ENCODE results near the gene ZNF512B. TPM values are rescaled to one million over a fixed set of nuclear protein-coding genes. Genes with fewer than 3 reads are reported as not detected.

Gene ZNF512B, protein sequence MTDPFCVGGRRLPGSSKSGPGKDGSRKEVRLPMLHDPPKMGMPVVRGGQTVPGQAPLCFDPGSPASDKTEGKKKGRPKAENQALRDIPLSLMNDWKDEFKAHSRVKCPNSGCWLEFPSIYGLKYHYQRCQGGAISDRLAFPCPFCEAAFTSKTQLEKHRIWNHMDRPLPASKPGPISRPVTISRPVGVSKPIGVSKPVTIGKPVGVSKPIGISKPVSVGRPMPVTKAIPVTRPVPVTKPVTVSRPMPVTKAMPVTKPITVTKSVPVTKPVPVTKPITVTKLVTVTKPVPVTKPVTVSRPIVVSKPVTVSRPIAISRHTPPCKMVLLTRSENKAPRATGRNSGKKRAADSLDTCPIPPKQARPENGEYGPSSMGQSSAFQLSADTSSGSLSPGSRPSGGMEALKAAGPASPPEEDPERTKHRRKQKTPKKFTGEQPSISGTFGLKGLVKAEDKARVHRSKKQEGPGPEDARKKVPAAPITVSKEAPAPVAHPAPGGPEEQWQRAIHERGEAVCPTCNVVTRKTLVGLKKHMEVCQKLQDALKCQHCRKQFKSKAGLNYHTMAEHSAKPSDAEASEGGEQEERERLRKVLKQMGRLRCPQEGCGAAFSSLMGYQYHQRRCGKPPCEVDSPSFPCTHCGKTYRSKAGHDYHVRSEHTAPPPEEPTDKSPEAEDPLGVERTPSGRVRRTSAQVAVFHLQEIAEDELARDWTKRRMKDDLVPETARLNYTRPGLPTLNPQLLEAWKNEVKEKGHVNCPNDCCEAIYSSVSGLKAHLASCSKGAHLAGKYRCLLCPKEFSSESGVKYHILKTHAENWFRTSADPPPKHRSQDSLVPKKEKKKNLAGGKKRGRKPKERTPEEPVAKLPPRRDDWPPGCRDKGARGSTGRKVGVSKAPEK
- 10.9 and 16.0 TPM in 2 replicates for total RNA-seq

DNA sequence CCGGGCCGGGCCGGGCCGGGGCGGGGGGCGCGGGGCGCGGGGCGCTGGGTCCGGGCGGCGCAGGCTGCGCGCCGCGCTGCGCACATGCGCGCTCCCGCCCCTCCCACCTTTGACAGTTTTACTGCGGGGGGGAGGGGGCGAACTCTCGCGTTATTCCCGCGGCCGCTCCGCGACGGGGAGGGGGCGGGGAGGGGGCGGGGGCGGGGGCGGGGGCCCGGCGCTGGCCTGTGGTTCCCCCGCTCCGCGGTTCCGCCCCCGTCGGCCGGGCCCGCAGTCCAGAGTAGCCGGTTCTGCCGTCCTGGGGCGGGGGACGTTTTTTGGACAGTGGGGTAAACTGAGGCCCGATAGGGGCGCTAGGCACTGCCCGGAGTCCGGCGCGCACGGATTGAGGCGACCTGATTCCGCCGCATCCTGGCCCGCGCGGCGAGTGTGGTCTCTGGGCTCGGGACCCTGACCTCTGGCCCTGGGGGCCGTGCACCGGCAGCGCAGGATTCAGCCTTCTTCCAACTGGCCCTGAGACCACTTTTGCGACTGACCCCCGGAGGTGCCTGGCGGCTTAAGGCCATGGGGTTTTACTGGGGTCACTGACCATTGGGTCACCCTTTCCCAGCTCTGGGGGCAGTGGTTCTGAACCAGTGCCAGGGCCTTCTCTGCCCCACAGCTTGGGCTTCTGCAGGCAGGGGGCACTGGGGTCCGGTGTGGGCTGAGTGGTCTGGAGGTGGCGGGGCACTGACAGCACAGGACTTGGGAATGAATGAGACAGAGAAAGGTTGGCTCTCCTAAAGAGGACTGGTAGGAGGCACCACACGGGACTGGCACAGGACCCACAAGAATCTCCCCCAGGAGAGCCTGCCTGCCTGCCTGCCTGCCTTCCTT, at the start of gene ZNF512B:
TSS of gene ZNF512B (minus strand) at position 93 of the 876 bp plus-strand sequence. CDS start 1,980 bp downstream, outside the sequence.

DNA sequence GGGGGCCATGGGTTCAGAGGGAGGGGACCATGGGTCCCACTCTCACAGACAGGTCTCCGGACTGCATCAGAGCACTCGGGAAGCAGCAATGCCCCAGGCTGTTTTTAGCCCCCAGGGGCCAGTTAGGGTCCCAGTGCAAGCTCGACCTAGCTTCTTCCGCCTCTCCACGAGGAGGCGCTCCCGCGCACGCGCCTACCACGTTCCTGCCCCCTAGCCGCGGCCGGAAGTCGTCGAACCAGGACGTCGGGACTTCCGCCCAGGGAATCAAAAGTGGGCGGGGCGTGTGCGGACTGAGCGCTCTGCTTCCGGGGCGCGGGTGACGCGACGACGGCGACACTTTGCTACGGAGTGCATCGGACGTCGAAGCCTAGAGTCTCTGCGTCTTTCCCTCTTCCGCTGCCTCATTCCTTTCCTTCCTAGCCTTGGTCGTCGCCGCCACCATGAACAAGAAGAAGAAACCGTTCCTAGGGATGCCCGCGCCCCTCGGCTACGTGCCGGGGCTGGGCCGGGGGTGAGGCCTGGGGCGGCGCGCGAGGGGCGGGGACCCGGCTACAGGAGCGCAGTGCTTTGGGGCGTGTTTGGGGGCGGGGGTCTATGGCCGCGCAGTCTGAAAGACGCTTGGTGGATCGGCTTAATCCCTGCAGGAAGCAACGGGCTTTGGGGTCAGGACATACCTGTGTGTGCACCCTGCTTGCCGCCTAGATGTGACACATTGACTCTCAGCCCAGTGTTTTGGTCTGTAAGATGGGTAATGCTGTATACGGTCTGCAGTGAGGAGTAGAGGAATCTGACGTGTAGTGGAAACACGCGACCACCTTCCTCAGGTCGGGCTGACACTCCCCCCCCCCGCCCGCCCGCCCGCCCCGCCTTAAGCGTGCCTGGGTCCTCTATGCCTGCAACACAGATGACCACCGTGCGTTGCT, 11.3 kb upstream of the ZNF512B start, which contains the start of gene PRPF6:
TSS of gene PRPF6 (plus strand) at position 327 of the 923 bp plus-strand sequence. CDS start at position 441, 114 bp downstream.

DNA sequence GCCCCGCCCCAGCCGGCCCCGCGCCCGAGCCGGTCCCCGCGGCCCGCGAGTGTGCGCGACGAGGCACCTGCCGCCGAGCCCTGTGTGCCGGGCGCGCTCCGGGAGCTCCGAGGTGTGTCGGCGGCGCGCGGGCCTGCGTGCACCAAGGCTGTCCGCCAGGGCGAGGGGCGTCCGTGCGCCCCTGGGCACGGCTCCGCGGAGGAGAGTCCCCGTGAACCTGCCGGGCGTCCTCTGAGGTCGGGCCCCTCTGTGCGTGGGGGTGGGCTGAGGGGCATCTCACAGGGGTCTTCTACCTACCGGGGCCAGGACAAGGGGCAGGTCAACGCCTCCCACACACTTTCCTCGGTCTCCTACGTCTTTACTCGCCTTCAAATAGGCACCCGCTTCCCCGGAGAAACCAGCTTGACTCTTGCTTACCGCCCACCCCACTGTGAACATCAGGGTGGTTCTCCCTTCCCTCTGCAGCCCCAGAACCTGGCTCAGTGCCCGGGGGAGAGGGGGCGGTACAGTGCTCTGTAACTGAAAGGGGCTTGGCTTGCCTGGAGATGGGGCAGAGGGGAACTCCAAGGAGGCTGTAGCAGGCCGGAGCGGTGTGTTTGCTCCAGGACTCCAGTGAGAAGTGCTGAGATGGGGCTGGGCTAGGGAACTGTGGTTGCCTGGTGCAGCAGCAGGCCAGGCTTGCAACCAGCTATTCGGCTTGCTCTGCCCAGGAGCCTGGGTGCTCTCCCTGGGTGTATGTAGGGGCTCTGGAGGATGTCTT, 10.0 kb upstream of the ZNF512B start, which contains the start of gene SAMD10:
TSS of gene SAMD10 (minus strand) at position 86 of the 760 bp plus-strand sequence. CDS start 175 bp downstream, outside the sequence.

DNA sequence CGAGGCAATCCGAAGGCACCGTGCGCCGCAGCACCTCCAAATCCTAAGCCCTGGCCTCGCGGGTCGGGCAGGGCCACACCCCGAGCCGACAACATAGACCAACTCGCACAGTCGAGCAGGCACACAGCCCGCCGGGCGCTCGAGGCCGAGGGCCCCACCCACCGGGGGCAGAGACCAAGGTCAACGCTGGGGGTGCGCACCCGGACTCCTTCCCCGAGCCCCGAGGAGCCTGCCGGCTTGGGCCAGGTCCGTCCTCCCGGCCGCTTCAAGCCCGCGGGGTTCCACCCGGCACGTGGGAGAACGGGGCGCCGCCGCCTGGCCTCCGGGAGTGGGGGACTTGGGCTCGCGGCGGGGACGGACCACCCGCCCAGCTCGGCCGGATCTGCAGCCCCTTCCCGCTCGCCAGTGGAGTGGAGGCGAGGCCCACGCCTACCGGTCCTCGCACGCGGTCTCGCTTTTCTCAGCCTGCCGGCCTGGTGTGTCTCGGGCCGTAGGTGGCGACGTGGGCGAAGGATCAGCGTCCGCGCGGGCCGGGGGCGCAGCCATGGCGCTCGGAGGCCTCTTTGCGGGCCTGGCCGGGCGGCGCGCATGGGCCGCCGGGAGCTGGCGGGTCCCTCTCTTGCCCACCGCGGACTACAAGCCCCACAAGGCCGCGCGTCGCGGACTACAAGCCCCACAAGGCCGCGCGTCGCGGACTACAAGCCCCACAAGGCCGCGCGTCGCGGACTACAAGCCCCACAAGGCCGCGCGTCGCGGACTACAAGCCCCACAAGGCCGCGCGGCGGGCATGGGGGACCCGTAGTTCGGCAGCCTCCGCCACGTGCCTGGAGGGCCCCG, 13.7 kb downstream of the ZNF512B start, which contains the start of gene UCKL1:
TSS of gene UCKL1 (minus strand) at position 590 of the 837 bp plus-strand sequence. CDS start at position 546, 44 bp downstream.

Small RNA genes lying within 50 kb of the gene (small RNA-seq; reads per million reads assigned to genes)
- gene MIR647 (ENCODE audit: low replicate concordance) (not detected), gene MIR941-2 (ENCODE audit: low replicate concordance) (not detected), gene MIR941-4 (ENCODE audit: low replicate concordance) (not detected), gene MIR941-5 (ENCODE audit: low replicate concordance) (not detected), gene RNU1-134P (ENCODE audit: low replicate concordance) (4.5 reads per million, percentile 86 among the genes with 10 or more reads in this experiment)

Other genes starting within 250 kb of the ZNF512B start
- gene LIME1, start 233.3 kb downstream of the ZNF512B start, total RNA-seq, result 3.1 and 4.2 TPM in 2 replicates
- 27.6 and 54.1 TPM in 2 replicates for gene SLC2A4RG, start 230.2 kb downstream of the ZNF512B start, total RNA-seq
- 3.3 and 20.5 TPM in 2 replicates for gene ZBTB46, start 138.7 kb downstream of the ZNF512B start, total RNA-seq
- not detected in 2 replicates for gene ABHD16B, start 108.4 kb downstream of the ZNF512B start, total RNA-seq
- 145 and 153 TPM in 2 replicates for gene TPD52L2, start 104.7 kb downstream of the ZNF512B start, total RNA-seq
- 51.9 and 77.0 TPM in 2 replicates for gene DNAJC5, start 74.8 kb downstream of the ZNF512B start, total RNA-seq
- 21.2 and 33.5 TPM in 2 replicates for gene UCKL1, start 13.5 kb downstream of the ZNF512B start, total RNA-seq
- 1.7 and 2.6 TPM in 2 replicates for gene SAMD10, start 9.7 kb upstream of the ZNF512B start, total RNA-seq
- gene PRPF6, start 11.2 kb upstream of the ZNF512B start, total RNA-seq, result 48.2 and 74.4 TPM in 2 replicates
- gene C20orf204, start 66.3 kb upstream of the ZNF512B start, total RNA-seq, result 0.88 and 1.4 TPM in 2 replicates
- gene SOX18, start 79.7 kb upstream of the ZNF512B start, total RNA-seq, result 0.43 TPM in 1 of 2 replicates, not detected in the other
- 13.9 and 27.6 TPM in 2 replicates for gene TCEA2, start 93.3 kb upstream of the ZNF512B start, total RNA-seq
- gene RGS19, start 109.6 kb upstream of the ZNF512B start, total RNA-seq, result 12.0 and 39.1 TPM in 2 replicates
- 0.86 and 0.88 TPM in 2 replicates for gene OPRL1, start 110.2 kb upstream of the ZNF512B start, total RNA-seq
- gene LKAAEAR1, start 114.5 kb upstream of the ZNF512B start, total RNA-seq, result 0.43 TPM in 1 of 2 replicates, not detected in the other
- gene NPBWR2, start 137.6 kb upstream of the ZNF512B start, total RNA-seq, result not detected in 2 replicates
- not detected in 2 replicates for gene MYT1, start 194.5 kb upstream of the ZNF512B start, total RNA-seq